NB4 (cell line): ENCODE measurements around the gene PTGIS.

Experiments
- MAX ChIP-seq: IDR thresholded peaks from 2 replicates; pipeline ENCODE4 v1.6.1; 2011; ENCODE audit warnings: low read depth, low read length
- POLR2A ChIP-seq: IDR thresholded peaks from 2 replicates; pipeline ENCODE4 v1.6.1; 2011; ENCODE audit warnings: mild to moderate bottlenecking; ENCODE audit not compliant: insufficient read length; ENCODE audit errors: extremely low read depth
- TF ChIP-seq, protein P1 (sequence below): IDR thresholded peaks from one replicate; pipeline ENCODE4 v1.5.1; 2012; ENCODE audit warnings: low read depth, low read length

- TF ChIP-seq POLR2A (no peak), MAX (no peak)
- TF ChIP-seq, protein P1, sequence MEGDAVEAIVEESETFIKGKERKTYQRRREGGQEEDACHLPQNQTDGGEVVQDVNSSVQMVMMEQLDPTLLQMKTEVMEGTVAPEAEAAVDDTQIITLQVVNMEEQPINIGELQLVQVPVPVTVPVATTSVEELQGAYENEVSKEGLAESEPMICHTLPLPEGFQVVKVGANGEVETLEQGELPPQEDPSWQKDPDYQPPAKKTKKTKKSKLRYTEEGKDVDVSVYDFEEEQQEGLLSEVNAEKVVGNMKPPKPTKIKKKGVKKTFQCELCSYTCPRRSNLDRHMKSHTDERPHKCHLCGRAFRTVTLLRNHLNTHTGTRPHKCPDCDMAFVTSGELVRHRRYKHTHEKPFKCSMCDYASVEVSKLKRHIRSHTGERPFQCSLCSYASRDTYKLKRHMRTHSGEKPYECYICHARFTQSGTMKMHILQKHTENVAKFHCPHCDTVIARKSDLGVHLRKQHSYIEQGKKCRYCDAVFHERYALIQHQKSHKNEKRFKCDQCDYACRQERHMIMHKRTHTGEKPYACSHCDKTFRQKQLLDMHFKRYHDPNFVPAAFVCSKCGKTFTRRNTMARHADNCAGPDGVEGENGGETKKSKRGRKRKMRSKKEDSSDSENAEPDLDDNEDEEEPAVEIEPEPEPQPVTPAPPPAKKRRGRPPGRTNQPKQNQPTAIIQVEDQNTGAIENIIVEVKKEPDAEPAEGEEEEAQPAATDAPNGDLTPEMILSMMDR, result no peak
These were observed 38.5 kb downstream of the PTGIS start for GRCh38 chr20:49529470-49529869.
